Activated naive CD4-positive, alpha-beta T cell treated with anti-CD3 and anti-CD28 coated beads, Interleukin-2, amount 10 ng/mL, durations not matched to agents 7 days and 5 days (primary cell): ENCODE measurements around the gene MED13.
"Not testable (repeated sequence)": the region's sequence is repeated elsewhere in the genome, so short reads cannot be mapped to it uniquely, and the experiment has no call there.

Experiments
- CTCF ChIA-PET: fragments of 350-600 bp; sonication (Branson Sonifier 250); formaldehyde crosslinking; loops from one replicate; lab custom pipeline; 2021; ENCODE audit warnings: antibody characterized with exemption; lab: Charles Lee
- DNase-seq: peaks from one replicate; pipeline ENCODE4 v3.0.0-alpha.2; 2020
- H3K27ac Mint-ChIP-seq: one replicate; pipeline ENCODE4 v1.8.0; 2021; ENCODE audit warnings: mild to moderate bottlenecking, moderate library complexity, mixed read lengths
- H3K27me3 Mint-ChIP-seq: one replicate; pipeline ENCODE4 v1.8.0; 2021; ENCODE audit warnings: mild to moderate bottlenecking, mixed read lengths
- H3K36me3 Mint-ChIP-seq: one replicate; pipeline ENCODE4 v1.8.0; 2021; ENCODE audit warnings: mixed read lengths
- H3K4me1 Mint-ChIP-seq: one replicate; pipeline ENCODE4 v1.8.0; 2021; ENCODE audit warnings: mixed read lengths
- H3K4me3 Mint-ChIP-seq: one replicate; pipeline ENCODE4 v1.8.0; 2021; ENCODE audit warnings: mild to moderate bottlenecking, moderate library complexity, mixed read lengths
- H3K9me3 Mint-ChIP-seq: one replicate; pipeline ENCODE4 v1.8.0; 2021; ENCODE audit warnings: mixed read lengths

The MED13 gene

DNA sequence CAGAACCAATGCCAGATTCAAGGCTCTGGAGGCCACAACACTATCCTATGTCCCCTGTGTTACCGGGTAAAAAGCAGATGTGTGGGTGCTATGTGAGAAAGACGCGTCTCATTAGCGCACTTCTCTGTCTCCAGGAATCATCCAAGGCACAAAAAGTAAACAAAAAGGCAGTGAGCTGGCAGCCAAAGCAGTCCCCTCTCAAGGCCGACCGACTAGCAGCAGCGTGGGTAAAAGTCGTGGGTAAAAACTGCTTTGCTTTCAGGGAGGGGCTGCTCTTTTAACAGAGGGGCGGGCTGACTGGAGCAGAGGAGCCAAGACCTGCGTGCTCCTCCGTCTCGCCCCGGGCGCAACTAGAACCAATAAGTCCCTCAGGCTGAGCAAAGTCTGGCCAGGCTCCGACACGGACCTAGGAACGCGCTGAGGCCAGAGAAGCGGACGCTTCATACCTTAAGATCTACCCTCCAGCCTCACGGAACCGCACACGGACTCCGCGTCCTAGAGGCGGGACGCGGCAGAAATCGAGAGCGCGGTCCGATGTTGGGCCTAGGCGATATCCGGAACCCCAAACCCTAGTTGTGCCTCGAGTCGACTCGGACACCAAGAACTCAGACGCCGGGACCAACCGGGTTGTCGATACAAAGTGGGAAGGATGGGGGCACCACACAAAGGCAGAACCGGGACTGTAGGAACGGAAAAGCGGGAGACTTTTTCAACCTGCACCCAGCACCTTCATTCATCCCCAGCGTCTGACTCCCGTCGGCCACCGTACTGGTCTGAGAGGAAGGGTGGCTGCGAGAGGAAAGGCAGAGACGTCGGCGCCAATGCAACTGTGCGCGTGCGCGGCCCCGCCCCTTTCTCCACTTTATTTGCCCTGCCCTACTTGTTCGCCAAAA lies 137.6 kb downstream of the MED13 start, which contains the start of gene INTS2:
Gene INTS2, minus strand, starts transcription at position 775 of the 893 bp plus-strand sequence. CDS start 1,338 bp downstream, outside the sequence.
- H3K4me3 Mint-ChIP-seq, result peak within 1 kb of the TSS; percentile 91
- CTCF ChIA-PET, result interaction anchor here (1.8 kb wide), 1 partner anchor 138 kb away, joined by 4 read pairs; no protein-coding TSS in a partner anchor
- H3K9me3 Mint-ChIP-seq, result no peaks in the 10 kb centered on the region
- H3K27me3 Mint-ChIP-seq, result peaks cover 8% of the 10 kb centered on the region
- H3K27ac Mint-ChIP-seq, result peak within 1 kb of the TSS; percentile 93
- peaks cover 26% of the 10 kb centered on the region for H3K4me1 Mint-ChIP-seq
- DNase-seq, result peak; percentile 97
- H3K36me3 Mint-ChIP-seq, result peaks cover 9% of the 10 kb centered on the region

DNA sequence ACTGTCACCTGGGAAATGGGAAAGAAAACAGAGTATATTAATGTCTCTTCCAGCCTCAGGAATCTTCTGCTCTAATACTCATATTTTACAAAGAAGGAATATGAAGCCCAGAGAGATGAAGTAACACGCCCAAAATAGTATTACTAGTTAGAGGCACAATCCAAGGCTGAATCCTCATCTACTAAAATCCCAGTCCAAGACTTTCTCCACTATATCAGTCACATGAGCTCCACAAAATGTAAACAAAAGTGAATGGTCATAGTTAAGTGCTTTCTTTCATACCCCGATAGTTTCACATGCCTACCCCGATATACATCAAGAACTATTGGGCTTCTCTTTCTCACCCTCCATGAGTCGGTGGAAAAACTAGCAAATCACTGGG lies 138.3 kb downstream of the MED13 start:
- H3K4me1 Mint-ChIP-seq, result peaks cover 26% of the 10 kb centered on the region
- peak overlapping the region; percentile 93 for H3K27ac Mint-ChIP-seq
- peaks cover 10% of the 10 kb centered on the region for H3K36me3 Mint-ChIP-seq
- H3K4me3 Mint-ChIP-seq, result peak overlapping the region; percentile 91
- CTCF ChIA-PET, result interaction anchor here (0.6 to 1.8 kb wide), 2 partner anchors 139 to 183 kb away, joined by 3 to 4 read pairs; no protein-coding TSS in a partner anchor
- no peak for DNase-seq
- no peaks in the 10 kb centered on the region for H3K9me3 Mint-ChIP-seq
- H3K27me3 Mint-ChIP-seq, result peaks cover 8% of the 10 kb centered on the region

DNA sequence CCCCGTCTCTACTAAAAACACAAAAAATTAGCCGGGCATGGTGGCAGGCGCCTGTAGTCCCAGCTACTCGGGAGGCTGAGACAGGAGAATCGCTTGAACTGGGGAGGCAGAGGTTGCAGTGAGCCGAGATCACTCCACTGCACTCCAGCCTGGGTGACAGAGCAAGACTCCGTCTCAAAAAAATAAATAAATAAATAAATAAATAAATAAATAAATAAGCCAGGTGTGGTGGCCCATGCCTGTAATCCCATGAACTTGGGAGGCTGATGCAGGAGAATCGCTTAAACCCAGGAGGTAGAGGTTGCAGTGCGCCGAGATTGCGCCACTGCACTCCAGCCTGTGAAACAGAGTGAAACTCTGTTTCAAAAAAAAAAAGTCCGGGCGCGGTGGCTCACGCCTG lies 149.9 kb downstream of the MED13 start:
- H3K27ac Mint-ChIP-seq, DNase-seq, CTCF ChIA-PET, H3K9me3 Mint-ChIP-seq, H3K4me1 Mint-ChIP-seq, H3K4me3 Mint-ChIP-seq, H3K27me3 Mint-ChIP-seq: not testable (repeated sequence)
- H3K36me3 Mint-ChIP-seq, result peaks cover 39% of the 10 kb centered on the region

DNA sequence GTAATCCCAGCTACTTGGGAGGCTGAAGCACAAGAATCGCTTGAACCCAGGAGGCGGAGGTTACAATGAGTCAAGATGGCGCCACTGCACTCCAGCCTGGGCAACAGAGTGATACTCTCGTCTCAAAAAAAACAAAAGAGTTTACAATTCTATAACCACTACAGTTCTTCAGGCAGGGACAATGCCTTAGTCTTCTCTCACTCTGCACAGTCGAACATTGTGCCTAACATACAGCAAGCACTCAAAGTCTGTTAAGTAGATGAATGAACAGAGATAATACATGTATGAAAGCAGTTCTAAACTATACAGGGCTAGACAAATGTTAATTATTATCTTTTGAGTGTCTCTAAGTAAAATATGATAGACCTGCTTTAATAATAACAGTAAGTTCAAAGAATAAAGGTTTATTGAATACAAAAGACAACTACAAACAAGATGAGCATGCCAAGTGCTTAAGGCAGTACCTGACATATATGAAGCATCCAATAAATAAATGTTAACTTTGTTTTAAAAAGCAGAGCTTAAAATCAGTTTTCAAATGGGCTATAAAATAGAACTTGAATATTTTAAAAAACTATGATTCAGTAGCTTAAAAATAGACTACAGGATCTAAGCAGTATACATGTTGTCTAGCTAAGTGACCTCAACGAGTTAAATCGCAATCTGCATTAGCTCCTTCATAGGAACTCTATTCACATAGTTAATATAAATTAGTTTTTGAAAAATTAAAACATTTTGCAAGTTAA lies 156.6 kb downstream of the MED13 start:
- H3K36me3 Mint-ChIP-seq, result peaks cover 36% of the 10 kb centered on the region
- no peaks in the 10 kb centered on the region for H3K27me3 Mint-ChIP-seq
- H3K4me1 Mint-ChIP-seq, result peaks cover 5% of the 10 kb centered on the region
- DNase-seq, result no peak
- no peak overlapping the region for H3K27ac Mint-ChIP-seq
- no peak overlapping the region for H3K4me3 Mint-ChIP-seq
- H3K9me3 Mint-ChIP-seq, result no peaks in the 10 kb centered on the region
- CTCF ChIA-PET, result interaction anchor here (0.7 kb wide), 1 partner anchor 15 kb away, joined by 3 read pairs; no protein-coding TSS in a partner anchor

DNA sequence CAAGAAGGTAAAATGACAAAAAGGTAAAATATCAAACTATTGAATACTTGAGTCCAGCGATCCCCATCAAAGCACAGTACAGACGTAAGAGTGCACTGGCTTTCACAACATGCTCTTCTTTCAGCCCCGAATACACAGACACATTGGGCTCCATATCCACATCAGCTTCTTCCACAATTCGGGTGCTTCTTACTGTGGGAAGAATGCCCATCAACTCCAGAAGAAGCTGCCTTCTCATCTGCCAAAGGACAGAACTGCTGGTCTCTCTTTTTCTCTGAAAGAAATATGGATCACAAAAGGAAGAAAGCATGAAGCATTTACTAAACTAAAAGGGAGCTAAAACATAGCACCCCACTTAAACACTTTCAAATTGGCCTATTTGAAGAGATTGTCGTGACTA lies 157.7 kb downstream of the MED13 start:
- H3K9me3 Mint-ChIP-seq, result no peaks in the 10 kb centered on the region
- CTCF ChIA-PET, result no interaction called here
- H3K4me3 Mint-ChIP-seq, result no peak overlapping the region
- peaks cover 5% of the 10 kb centered on the region for H3K4me1 Mint-ChIP-seq
- H3K36me3 Mint-ChIP-seq, result peaks cover 42% of the 10 kb centered on the region
- no peak for DNase-seq
- no peak overlapping the region for H3K27ac Mint-ChIP-seq
- H3K27me3 Mint-ChIP-seq, result no peaks in the 10 kb centered on the region

DNA sequence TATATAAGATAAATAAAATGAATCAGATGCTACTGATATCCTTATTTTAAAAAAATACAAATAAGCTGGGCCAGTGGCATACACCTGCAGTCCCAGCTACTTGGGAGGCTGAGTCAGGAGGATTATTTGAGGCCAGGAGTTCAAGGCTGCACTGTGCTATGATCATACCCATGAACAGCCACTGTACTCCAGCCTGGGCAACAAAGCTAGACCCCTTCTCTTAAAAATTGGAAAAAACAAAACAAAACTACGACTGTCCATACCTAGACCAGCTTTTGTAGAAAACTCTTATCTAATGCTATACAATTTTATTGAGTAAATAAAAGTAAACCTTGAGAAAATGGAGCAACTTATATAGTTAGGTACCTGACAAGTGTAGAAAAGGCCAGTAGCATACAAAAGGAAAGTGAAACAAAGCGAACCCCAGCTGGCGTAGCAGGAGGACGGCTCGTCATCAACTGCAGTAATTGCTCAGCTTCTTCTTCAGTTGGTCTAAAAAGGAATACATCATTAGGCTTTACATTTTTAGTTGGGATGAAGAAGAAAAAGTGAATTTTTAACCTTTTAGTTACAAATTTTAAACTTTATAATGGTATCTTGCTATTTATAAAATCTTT lies 160.9 kb downstream of the MED13 start:
- H3K36me3 Mint-ChIP-seq, result peaks cover 40% of the 10 kb centered on the region
- peaks cover 5% of the 10 kb centered on the region for H3K4me1 Mint-ChIP-seq
- peak; percentile 44 for DNase-seq
- peak overlapping the region; percentile 45 for H3K4me3 Mint-ChIP-seq
- H3K27ac Mint-ChIP-seq, result peak overlapping the region; percentile 85
- no peaks in the 10 kb centered on the region for H3K27me3 Mint-ChIP-seq
- CTCF ChIA-PET, result interaction anchor here (0.6 kb wide), 1 partner anchor 1656 kb away, joined by 5 read pairs; no protein-coding TSS in a partner anchor
- H3K9me3 Mint-ChIP-seq, result no peaks in the 10 kb centered on the region

DNA sequence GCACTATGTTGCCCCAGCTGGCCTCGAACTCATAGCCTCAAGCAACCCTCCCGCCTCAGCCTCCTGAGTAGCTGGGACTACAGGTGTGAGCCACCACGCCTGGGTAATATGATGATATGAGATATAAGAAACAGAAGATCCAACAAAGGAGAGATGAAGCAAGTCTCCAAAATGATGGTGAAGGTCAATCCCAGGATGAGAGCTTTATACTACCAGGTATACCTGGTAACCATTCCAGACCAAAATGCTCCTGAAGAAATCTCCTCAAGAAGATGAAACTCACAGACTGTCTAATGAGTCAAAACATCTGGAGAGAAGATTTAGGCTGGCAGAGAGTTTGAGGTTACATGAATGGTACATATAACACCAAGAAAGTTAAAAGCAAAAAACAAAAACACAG lies 161.8 kb downstream of the MED13 start:
- Mint-ChIP-seq H3K27me3 (no peaks in the 10 kb centered on the region), H3K36me3 (peaks cover 43% of the 10 kb centered on the region), H3K4me1 (peaks cover 5% of the 10 kb centered on the region), H3K4me3 (no peak overlapping the region), H3K9me3 (no peaks in the 10 kb centered on the region), H3K27ac (peak overlapping the region; percentile 49)
- CTCF ChIA-PET, result no interaction called here
- DNase-seq, result no peak

DNA sequence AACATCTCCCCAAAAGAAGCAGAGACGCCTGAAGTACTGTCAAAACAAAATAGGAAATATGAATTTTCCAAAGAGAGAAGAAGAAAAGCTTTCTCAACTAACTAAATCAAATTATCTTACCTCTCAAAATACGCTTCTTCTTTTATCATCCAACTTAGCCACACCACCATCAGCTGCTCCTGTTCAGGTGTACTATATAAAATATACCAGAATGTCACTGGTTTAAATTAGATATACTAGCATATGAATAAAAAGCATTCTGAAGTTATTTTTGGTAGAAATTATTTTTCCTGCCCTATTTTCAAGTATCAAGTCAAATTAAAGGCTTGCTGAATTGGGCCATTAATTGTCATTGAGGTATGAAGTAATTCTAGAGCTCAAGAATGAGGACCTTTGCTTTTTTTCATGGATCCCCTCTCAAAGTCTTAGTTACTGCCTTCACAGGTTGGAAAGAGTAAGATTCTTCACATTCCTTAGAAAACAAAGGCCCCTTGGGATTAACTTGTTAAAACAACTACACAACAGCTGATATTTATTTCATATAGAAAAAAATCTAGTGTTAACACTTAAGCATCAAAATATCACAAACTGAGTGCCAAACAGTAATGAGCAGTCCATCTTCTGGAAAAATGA lies 167.4 kb downstream of the MED13 start:
- peaks cover 29% of the 10 kb centered on the region for H3K36me3 Mint-ChIP-seq
- CTCF ChIA-PET, result interaction anchor here (0.9 kb wide), 1 partner anchor 9 kb away, joined by 3 read pairs; no protein-coding TSS in a partner anchor
- no peaks in the 10 kb centered on the region for H3K4me1 Mint-ChIP-seq
- H3K9me3 Mint-ChIP-seq, result no peaks in the 10 kb centered on the region
- H3K4me3 Mint-ChIP-seq, result no peak overlapping the region
- DNase-seq, result no peak
- no peak overlapping the region for H3K27ac Mint-ChIP-seq
- H3K27me3 Mint-ChIP-seq, result no peaks in the 10 kb centered on the region

DNA sequence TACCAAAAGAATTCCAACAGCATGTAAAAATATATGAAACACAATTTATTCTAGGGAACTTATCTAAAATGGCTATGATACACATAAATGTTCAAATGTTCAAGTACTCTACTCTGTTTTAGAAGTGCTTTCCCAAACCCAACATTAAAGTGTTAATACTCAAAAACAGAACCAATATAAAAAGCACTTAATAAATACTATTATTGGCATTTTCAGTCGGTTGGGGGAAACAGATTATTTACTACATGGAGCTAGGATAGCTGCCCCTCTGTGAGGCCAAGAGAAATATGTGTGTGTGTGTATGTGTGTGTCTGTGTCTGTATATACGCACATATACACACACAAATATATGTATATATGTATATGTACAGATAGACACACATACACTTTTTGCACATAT lies 169.7 kb downstream of the MED13 start:
- CTCF ChIA-PET, result no interaction called here
- Mint-ChIP-seq H3K27ac (no peak overlapping the region), H3K4me3 (no peak overlapping the region), H3K9me3 (no peaks in the 10 kb centered on the region), H3K36me3 (peaks cover 23% of the 10 kb centered on the region), H3K27me3 (no peaks in the 10 kb centered on the region), H3K4me1 (no peaks in the 10 kb centered on the region)
- DNase-seq, result no peak

DNA sequence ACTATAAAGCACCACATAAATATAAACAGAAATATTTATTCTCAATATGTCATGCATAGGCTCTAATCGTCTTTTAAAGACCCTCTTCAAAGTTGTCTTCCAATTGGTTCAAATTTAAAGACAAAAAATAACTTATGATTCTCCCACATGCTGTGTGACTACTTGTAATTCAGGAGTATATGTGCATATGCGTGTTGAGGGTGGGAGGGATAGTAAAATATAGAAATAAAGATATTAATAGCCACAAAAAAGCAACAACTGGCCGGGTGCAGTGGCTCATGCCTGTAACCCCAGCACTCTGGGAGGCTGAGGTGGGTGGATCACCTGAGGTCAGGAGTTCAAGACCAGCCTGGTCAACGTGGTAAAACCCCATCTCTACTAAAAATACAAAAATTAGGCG lies 170.8 kb downstream of the MED13 start:
- H3K9me3 Mint-ChIP-seq, H3K4me1 Mint-ChIP-seq, CTCF ChIA-PET, H3K27me3 Mint-ChIP-seq, H3K4me3 Mint-ChIP-seq, H3K27ac Mint-ChIP-seq, DNase-seq: not testable (repeated sequence)
- H3K36me3 Mint-ChIP-seq, result peaks cover 22% of the 10 kb centered on the region
